Effector CD4-positive, alpha-beta T cell (primary cell): ENCODE measurements around the gene FGD3.
A peak's percentile ranks its signal among the peaks of the same experiment; 100 is the strongest.

ENCODE experiments used
- DNase-seq: peaks from one replicate; pipeline ENCODE4 v3.0.0-alpha.2; 2020

Gene FGD3

GRCh38 chr9:92954886-92955285 is 7.6 kb downstream of the FGD3 start:
- DNase-seq = no peak

- no peak for DNase-seq
Measured at GRCh38 chr9:92960561-92961290, 13.4 kb downstream of the FGD3 start.

GRCh38 chr9:92961627-92962302 is 14.4 kb downstream of the FGD3 start:
- no peak for DNase-seq

GRCh38 chr9:92962303-92962649 is 15.0 kb downstream of the FGD3 start:
- DNase-seq = no peak

GRCh38 chr9:92962846-92963245 is 15.5 kb downstream of the FGD3 start:
- DNase-seq = no peak

GRCh38 chr9:92963831-92964606 is 16.7 kb downstream of the FGD3 start:
- peak; percentile 70 for DNase-seq

GRCh38 chr9:92964607-92965060 is 17.3 kb downstream of the FGD3 start:
- DNase-seq = no peak

GRCh38 chr9:92965061-92965758 is 17.9 kb downstream of the FGD3 start:
- no peak for DNase-seq

GRCh38 chr9:92965759-92966517 is 18.6 kb downstream of the FGD3 start:
- DNase-seq = no peak

- DNase-seq = no peak
Measured at GRCh38 chr9:92966518-92966800, 19.1 kb downstream of the FGD3 start.

GRCh38 chr9:92968081-92968480 is 20.8 kb downstream of the FGD3 start:
- no peak for DNase-seq

- DNase-seq = no peak
Measured at GRCh38 chr9:92969516-92970466, 22.5 kb downstream of the FGD3 start.

- DNase-seq = no peak
Measured at GRCh38 chr9:92970467-92970923, 23.2 kb downstream of the FGD3 start.

GRCh38 chr9:92971121-92971520 is 23.8 kb downstream of the FGD3 start:
- DNase-seq = no peak

GRCh38 chr9:92971776-92972175 is 24.5 kb downstream of the FGD3 start:
- no peak for DNase-seq

GRCh38 chr9:92973700-92974099 is 26.4 kb downstream of the FGD3 start:
- DNase-seq = no peak

GRCh38 chr9:92974161-92974661 is 26.9 kb downstream of the FGD3 start:
- no peak for DNase-seq

- no peak for DNase-seq
Measured at GRCh38 chr9:92974761-92975755, 27.7 kb downstream of the FGD3 start.

GRCh38 chr9:92976431-92976830 is 29.1 kb downstream of the FGD3 start:
- no peak for DNase-seq

GRCh38 chr9:92977279-92977678 is 30.0 kb downstream of the FGD3 start:
- DNase-seq = no peak
